Measurements from ENCODE around the gene BNIP3.
"Not testable (repeated sequence)": the region's sequence is repeated elsewhere in the genome, so short reads cannot be mapped to it uniquely, and the experiment has no call there.

The BNIP3 gene

DNA sequence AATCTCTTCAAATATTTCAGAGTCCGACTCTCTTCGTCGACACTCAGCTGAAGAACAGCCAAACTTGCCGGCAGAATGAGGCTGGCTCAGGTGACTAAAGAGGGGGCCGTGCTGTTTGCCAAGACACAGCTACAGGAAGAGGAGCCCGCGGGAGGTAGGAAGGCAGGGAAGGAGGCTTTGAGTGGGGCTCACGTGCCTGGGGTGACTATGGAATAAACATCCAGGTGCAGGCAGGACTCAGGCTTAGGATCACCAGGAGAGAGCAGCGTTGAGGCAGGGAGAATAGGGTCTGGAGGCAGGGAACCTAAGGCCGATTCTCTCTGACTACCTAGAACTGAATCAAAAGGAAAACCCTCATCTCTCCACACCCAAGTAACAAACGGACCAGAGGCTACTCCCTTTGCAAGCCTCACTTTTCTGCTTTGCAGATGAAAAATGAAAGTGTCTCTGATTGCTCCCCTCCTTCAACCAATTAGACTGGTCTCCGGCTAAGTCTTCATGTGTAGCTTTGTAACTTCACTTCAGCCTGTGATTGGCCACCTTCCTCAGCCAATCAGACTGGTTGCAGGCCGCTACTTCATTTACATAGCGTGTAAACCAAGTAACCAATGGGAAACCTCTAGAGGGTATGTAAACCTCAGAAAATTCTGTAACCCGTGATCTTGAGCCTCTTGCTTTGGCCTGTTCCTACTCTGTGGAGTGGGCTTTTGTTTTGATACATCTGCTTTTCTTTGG lies 19.7 kb upstream of the BNIP3 start:
- peak; percentile 80 for DNase-seq

DNA sequence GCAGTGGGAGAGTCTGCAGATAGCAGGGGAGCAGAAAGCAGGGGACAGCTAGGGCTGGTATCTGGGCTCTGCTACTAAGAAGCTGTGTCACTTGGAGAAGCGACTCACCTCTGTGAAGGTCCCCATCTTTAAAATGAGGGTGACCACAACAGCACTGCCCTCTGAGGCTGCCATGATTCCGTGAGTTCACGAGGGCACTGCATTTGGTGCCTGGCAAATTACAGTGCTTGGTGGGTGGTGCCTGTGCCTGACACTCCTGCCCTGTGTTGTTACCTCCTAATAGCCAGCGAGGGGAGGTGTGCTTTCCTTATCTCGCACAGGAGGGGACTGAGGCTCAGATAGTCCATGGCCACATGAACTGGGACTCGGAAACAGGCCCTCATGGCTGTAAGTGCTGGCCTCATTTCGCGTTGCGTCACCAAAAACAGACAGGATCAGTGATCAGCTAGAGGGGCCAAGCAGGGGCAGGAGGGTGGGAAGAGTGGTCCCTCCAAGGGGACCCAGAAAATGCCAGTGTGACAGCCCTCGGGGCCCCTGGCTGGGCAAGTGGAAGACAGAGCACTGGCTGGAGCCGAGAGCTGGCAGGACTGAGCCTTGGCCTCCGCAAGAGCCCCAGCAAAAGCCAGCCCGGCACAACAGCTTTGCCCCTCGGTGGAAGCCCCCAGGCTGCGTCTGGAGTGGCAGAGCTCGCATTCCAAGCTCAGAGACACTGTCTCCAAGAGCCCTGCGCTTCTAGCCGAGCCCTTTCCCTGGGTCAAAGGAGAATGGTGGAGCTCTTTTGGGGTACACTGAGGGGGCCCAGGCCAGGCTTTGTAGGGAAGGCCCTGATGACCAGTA lies 17.3 kb upstream of the BNIP3 start:
- no peak for DNase-seq

DNA sequence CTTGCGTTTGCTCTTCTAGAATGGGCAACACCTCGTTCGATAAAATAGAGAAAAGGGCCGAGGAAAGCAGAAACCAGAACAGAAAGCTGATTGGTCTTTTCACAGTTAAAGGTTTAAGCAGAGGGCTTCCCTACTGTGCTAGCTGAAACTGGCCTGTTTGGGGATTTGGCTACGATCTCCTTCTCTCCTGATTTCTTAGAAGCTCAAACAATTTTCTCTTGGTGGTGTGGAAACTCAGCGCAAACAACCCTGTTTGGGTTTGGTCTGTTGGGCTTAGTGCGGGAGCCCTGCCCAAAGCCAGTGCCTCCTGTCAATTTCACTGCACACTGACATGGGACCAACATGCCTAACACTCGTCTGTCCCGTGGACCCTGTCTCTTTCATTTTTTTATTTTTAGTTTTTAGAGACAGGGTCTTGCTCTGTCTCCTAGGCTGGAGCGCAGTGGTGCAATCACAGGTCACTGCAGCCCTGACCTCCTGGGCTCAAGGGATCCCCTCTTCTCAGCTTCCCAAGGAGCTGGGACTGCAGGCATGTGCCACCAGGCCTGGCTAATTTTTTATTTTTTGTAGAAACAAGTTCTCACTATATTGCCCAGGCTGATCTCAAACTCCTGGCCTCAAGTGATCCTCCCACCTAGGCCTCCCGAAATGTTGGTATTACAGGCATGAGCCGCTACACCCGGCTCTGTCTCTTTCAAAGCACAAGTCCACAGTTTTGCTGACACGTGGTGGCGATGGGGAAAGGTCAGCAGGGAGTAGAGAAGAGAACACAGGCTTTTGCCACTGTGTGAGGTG lies 16.5 kb upstream of the BNIP3 start:
- no peak for DNase-seq

DNA sequence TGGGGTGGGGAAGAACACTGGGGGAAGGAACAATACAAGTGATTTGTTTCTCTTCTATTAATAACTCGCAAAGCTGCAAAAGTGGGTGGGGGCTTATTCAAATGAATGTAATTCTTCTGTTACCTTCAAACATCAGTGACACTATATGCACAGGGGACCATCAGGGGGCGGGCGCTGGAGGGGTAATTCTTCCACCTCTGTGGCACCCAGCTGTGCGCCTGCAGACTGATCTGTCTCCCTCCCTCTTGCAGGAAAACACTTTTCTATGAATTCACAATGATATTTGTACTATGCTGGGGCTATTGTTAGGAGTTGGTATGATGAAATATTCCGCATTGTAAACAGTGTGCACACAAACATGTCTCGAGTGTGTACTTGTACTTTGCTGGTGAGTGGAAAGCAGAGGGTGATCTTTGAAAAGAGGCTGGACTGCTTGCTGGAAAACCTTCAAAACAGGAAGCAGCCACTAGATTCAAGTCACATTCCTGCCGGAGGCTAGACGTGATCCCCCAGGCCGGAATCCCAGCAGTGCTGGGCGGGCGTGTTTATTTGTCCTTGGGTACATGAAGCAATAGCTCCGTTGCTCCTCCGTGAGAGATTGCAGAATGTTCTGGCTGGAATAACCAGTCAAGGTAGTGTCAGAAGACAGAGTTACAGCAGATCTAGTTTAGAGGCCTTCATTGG lies 15.8 kb upstream of the BNIP3 start:
- no peak for DNase-seq

DNA sequence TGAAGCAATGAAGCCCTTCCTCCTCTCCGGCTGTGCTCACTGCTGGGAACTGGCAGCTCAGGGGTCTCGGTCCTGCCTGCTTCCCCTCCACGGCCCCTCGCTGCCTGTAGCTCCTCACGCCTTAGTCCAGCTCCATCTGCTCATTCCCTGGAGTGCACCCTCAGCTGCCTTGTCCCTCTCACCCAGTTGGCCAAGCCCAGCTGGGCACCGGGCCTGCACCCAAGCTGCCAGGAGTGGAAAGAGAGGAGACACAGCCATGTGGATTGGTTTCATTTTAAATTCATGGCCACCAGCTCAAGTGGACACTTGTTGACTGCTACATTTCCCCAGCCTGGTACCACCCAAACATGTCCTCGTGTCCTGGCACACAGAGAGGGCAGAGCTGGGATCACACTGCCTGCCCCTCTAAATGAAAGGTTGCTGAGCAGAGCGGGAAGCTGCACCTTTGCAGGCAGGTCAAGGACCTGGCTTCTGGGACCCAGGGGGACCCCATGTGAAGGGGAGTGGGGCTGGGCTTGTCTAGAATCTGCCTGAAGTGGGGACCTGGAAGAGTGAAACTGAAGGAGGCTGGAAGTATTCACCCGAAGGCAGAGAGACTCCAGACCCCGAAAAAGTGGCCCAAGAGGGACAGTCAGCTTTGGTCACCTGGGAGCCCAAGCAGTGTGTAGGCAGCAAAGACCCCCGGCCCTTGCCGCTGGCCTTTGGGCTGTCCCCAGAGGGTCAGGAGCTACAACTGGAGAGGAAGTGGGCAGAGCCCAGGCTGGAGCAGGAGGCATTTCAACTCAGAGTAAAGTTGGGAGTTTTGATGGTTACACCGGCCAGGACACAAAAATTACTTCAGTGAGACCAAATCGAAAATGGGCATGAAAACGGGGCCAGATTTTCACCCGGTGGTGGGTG lies 15.0 kb upstream of the BNIP3 start:
- no peak for DNase-seq

DNA sequence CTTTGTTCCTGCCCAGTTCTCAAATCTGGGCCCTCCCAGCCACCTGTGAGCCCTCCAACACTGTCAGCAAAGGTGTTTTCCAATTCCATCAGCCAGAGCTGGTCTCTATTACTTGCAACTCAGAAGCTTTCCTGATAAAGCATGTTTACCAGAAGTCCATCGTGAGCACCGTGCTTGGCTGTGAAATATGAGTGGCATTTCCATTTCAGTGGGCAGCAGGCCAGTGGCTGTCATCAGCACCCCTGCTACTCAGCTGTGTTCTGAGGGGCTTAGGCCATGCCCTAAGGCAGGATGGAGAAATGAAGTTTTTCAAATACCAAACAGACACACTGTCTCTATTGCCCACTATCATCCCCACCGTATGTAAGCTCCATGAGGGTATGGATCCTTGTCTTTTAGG lies 12.7 kb upstream of the BNIP3 start:
- no peak for DNase-seq

DNA sequence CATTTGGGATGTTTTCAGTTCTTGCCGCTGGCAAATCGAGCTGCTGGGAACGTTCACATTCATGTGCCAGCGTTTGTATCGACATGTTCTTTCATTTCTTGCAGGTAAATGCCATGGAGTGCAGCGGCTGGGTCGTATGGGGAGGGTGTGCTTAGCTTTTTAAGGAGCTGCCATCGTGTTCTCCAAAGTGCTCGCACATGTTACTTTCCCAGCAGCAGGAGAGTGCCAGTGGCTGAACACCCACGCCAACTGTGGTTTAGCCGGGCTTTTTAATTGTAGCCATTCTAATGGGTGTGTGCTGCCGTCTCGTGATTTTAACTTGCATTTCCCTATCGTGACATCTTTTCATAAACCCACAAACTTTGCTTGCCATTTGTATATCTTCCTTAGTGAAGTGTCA lies 11.6 kb upstream of the BNIP3 start:
- DNase-seq = no peak

DNA sequence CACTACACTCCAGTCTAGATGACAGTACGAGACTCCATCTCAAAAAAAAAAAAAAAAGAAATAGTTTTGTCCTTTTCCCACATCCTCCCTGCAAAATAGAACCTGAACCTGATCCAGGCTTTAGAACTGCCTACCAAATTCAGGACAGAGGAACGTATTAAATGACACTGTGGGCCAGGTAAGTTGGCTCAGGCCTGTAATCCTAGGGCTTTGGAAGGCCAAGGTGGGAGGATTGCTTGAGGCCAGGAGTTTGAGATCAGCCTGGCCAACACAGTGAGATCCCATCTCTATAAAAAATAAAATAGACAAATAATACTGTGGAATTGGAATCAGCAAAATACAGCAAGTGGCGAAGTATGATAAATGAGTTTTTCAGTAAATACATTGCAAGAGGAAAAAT lies 10.0 kb upstream of the BNIP3 start:
- no peak for DNase-seq

DNA sequence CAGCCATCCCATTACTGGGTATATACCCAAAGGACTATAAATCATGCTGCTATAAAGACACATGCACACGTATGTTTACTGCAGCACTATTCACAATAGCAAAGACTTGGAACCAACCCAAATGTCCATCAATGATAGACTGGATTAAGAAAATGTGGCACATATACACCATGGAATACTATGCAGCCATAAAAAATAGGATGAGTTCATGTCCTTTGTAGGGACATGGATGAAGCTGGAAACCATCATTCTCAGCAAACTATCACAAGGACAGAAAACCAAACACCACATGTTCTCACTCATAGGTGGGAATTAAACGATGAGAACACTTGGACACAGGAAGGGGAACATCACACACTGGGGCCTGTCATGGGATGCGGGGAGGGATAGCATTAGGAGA lies 6.1 kb upstream of the BNIP3 start:
- not testable (repeated sequence) for DNase-seq

DNA sequence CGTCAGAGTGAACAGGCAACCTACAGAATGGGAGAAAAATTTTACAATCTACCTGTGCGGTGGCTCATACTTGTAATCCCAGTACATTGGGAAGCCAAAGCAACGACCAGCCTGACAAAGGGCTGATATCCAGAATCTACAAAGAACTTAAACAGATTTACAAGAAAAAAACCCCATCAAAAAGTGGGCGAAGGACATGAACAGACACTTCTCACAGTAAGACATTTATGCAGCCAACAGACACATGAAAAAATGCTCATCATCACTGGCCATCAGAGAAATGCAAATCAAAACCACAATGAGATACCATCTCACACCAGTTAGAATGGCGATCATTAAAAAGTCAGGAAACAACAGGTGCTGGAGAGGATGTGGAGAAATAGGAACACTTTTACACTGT lies 5.6 kb upstream of the BNIP3 start:
- DNase-seq = not testable (repeated sequence)

DNA sequence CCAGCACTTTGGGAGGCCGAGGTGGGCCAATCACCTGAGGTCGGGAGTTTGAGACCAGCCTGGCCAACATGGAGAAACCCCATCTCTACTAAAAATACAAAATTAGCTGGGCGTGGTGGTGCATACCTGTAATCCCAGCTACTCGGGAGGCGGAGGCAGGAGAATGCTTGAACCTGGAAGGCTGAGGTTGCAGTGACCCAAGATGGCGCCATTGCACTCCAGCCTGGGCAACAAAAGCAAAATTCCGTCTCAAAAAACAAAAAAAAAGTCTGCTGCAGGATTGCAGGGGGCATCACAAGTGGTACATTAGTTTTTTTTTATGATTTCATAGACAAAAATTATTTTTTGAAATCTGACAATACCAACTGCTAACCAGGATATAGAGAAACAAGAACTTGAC lies 5.1 kb upstream of the BNIP3 start:
- DNase-seq = not testable (repeated sequence)

DNA sequence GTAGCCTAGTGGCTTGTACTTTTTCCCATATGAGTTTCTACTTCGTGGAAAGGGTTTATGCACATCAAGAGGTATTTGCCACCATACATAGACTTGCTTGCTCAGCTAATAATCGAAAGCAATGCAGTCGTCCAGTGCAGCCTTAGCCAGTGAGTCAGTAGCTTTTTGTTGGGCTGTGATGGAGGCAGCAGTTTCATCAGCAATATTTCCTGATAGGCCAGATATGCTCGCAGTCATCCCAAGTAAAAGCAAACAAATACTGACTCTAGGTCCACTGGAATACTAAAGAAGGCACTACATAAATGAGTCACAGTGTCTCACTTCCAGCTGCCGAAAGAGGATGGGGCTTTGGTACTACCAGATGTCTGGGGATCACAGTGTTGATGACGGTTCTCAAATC lies 2.1 kb upstream of the BNIP3 start:
- no peak for DNase-seq

DNA sequence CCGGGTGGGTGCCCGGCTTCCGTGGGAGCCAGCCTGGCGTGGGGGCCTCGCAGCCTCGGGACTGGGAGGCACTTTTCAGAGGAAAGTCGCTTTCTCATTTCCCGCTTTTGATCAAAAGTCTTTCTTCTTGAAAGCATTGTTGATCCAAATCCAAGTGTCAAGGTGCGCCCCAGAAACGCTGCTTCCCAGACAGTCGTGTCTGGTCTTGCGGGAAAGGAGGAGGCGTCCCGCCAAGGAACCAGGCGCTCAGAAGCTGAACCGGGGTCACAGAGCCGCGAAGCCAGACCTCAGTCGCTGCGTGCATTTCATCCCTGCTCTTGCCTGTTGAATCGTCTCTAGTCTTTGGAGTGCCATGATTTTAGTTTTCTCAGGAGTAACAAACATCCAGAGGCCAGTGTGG lies 1.1 kb upstream of the BNIP3 start:
- no peak for DNase-seq

DNA sequence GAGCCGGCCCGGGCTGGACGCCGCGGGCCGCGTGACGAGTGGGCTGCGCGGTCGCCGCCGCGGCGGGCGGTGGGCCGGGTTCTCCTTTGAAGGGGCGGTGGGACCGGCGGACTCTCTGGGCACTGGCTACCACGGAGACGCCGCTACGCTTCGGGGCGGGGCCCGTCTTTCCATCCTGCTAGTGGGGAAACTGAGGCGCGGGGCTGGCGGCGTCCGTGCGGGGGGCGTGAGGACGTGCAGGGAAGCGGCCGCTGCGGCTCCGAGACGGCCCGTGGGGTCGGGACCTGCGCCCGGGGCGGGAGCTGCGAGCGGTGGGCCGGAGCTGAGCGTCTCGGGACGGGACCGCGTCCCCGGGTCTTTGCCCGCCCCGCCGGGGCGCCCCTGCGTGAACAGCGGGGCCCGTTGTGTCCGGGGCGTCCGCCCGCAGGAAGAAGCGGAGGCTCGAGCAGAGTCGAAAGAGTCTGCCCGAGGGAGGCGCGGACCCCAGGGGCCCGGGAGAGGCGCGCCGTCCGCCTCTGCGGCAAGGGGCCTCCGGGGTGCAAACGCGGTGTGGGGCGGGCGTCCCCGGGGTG lies 548 bp upstream of the BNIP3 start:
- no peak for DNase-seq

DNA sequence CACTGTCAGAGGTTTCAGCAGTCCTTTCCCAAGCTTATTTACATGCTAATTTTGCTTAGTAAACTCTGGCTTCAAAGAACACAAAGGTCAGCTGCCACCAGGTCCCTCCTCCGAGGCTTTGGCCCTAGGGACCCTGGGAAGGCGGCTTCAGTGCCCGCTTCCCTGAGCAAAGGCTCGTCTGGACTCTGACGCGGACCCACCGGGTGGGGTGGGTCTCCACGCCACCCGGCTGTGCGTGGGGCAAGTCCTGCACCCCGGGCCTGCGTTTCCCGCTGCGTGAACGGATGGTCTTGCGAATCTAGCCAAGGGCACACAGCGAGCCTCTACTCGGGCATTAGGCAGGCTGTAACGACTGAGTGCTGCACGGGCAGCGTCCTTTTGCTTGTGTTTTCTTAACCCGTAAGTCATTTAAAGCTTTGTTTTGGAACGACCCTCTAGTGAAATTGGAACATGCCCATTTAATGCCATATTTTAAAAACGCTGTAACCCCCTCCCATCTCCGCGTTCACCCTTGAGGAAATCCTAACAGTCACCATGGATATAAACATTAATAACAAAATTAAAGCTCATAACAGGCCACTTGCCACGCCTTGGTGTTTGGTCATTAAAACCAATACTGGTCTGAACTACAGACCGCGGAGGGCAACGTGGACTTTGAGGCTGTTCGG lies 828 bp downstream of the BNIP3 start:
- DNase-seq = no peak

DNA sequence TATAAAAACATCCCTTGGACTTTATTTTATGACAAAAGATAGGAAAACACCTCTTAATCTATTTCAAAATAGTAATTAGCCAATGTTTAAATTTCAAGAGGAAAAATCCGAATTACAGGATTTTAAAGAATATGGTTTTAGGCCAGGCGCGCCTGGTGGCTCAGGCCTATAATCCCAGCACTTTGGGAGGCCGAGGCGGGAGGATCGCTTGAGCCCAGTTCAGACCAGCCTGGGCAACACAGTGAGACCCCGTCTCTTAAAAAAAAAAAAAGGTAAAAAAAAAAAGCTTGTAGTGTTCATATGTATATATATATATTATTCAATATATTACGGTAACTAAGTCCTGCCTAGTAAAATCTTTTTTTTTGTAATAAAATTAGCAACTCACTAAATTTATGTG lies 1.4 kb downstream of the BNIP3 start:
- DNase-seq = no peak

DNA sequence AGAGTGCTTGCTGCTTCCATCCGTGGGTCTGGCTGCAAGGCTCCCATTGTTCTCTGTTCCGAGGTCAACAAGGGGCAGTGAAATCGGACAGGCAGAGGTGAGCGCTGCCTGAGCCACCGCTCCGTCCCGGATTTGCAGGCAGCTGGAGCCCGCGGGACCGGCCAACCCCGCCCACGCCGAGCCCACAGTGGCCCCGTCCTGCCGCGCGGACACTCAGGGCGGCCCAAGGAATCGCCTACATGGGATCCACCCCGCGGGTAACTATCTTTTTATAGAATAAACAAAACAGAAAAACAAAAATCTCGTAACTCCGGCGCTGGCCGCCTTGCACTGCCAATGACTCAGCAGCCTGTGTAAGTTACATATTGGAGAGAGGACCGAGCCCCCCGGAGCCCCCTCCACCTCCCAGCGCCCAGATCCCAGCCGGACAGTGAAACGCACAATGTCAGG lies 1.9 kb downstream of the BNIP3 start:
- no peak for DNase-seq

DNA sequence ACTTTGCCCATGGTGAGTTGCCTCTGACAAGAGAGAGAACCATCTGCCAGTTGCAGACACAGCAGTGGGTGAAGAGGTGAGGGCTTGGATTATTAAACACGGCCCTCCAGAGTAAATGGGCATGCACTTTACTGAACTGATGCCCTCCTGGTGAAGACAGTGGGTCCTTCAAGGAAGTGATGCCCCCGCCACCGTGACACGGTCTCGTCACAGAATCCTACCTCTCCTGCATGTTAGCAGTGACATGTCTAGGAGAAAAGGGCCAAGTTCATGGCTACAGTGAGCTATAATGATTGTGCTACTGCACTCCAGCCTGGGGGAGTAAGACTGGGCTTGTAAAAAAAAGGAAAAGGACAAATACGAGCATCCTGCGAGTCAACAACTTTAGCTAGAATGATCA lies 2.4 kb downstream of the BNIP3 start:
- no peak for DNase-seq

DNA sequence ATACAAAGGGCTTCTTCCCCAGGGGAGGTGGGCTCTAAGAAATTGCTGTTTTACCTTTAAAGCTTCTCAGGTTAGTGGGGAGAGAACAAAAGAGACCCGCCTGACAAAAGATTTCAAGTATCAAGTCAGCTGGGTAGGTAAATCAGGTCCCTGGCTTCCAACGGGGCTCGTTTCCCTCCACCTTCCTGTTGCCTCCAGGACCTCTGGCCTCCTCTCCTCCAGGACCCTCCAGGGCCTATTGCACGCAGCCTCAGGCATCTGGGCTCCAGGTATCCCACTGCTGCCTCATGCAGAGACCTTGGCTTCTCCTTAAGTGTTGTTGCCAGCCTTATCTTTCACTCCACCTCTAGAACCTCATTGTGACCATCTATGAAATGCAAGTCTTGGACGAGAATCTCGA lies 2.9 kb downstream of the BNIP3 start:
- DNase-seq = no peak

DNA sequence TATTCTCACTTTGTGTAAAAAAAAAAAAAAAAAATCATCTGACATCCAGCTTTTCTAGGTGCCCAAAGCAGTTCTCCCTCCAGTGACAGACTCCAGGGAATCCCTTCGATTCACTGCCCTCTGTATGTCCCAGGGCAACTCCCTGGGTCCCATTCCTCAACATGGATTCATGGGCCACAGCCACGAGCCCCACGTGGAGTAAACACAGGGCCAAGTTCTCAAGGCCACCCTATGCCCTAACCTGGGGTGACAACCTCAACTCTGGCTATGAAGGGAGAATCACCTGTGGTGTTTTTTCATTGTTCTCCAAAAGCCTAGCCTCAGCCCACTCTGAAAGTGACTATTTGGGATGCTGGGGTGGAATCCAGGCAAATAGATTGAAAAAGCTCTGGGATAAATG lies 3.4 kb downstream of the BNIP3 start:
- DNase-seq = no peak

All from OCI-M1 (cell line).